K562 (cell line): ENCODE data around the gene ESRRB. TPM values are rescaled to one million over a fixed set of nuclear protein-coding genes. Genes with fewer than 3 reads are reported as not detected.

Source experiments
- ATAC-seq: fragments of 200-7000 bp; cut with Tn5 transposase; 3 replicates; pipeline ENCODE4 v1.9.1; 2020; ENCODE audit warnings: moderate library complexity
- BruUV-seq: library from RNA; stranded (reverse); fragments of 400-500 nt; replicated peaks from 2 replicates; lab custom pipeline; 2021; lab: Mats Ljungman, UMichigan
- CTCF ChIA-PET: fragments of 300-600 bp; formaldehyde crosslinking; extraction: SDS; loops from one replicate; lab custom pipeline; 2021; ENCODE audit warnings: low intra/inter-chr PET ratio; lab: Yijun Ruan, JAX
- POLR2A ChIA-PET: fragments of 300-600, 350-650 bp; sonication (Branson Sonifier 250); formaldehyde crosslinking; extraction: SDS; loops from one replicate; lab custom pipeline; 2021; ENCODE audit warnings: antibody characterized with exemption, inconsistent platforms; lab: Yijun Ruan, JAX
- DNase-seq, 4 experiments: peaks; one replicate each; pipeline versions ENCODE4 v3.0.0 to v3.0.0-alpha.2; 2011 to 2018; ENCODE audit warnings: low spot score in 3 of 4, mixed read lengths in 3 of 4; ENCODE audit errors: extremely low read depth in 1 of 4
- FAIRE-seq: peaks from 2 replicates; lab custom pipeline; 2011; peaks lifted over from hg19 to GRCh38; lab: Jason Lieb, UNC
- H2AFZ ChIP-seq: 2 replicates; pipeline ENCODE4 v1.6.0; 2011; ENCODE audit warnings: low read depth, low read length, control low read depth, inconsistent platforms
- H3K27ac ChIP-seq: fragments of 200-600 bp; 3 replicates; pipeline ENCODE4 v1.8.0; 2011; ENCODE audit warnings: low read depth, mild to moderate bottlenecking, control low read depth, inconsistent platforms, low read length, moderate library complexity, mixed read lengths; ENCODE audit errors: extremely low read depth
- H3K27me3 ChIP-seq, 2 experiments: fragments of 300-600 bp in 1 of 2; 2 replicates in 1 of 2; 3 replicates in 1 of 2; pipeline versions ENCODE4 v1.6.0 to v1.8.0; 2011; ENCODE audit warnings: inconsistent platforms in 2 of 2, low read length in 2 of 2, mild to moderate bottlenecking in 1 of 2, mixed read lengths in 1 of 2, moderate library complexity in 1 of 2; ENCODE audit not compliant: control insufficient read depth in 2 of 2, insufficient read depth in 2 of 2
- H3K36me3 ChIP-seq: fragments of 300-600 bp; 3 replicates; pipeline ENCODE4 v1.8.0; 2011; ENCODE audit warnings: mild to moderate bottlenecking, low read length, inconsistent platforms; ENCODE audit not compliant: control insufficient read depth, insufficient read depth
- H3K4me1 ChIP-seq, 2 experiments: fragments of 200-600 bp in 1 of 2; replicated peaks in 1 of 2; 2 replicates in 1 of 2; 3 replicates in 1 of 2; pipeline versions ENCODE4 v1.5.1 to v1.8.0; 2011; ENCODE audit warnings: inconsistent platforms in 2 of 2, low read length in 2 of 2, mild to moderate bottlenecking in 1 of 2, mixed read lengths in 1 of 2, moderate library complexity in 1 of 2; ENCODE audit not compliant: control insufficient read depth in 2 of 2, insufficient read depth in 2 of 2
- H3K4me2 ChIP-seq: 2 replicates; pipeline ENCODE4 v1.6.1; 2011; ENCODE audit warnings: low read length, control low read depth, inconsistent platforms, mixed read lengths; ENCODE audit not compliant: insufficient read depth
- H3K4me3 ChIP-seq: fragments of 200-600 bp; sonication (generic), shearing (Covaris generic); 2 replicates; pipeline ENCODE4 v1.5.1; 2016; ENCODE audit warnings: control low read depth, inconsistent platforms
- H3K79me2 ChIP-seq: fragments of 200-600 bp; 3 replicates; pipeline ENCODE4 v1.8.0; 2011; ENCODE audit warnings: low read length, inconsistent platforms; ENCODE audit not compliant: control insufficient read depth, insufficient read depth
- H3K9ac ChIP-seq, 2 experiments: 2 replicates each; pipeline versions ENCODE4 v1.6.0 to v1.6.1; 2011; ENCODE audit warnings: low read depth in 2 of 2, low read length in 2 of 2, control low read depth in 1 of 2, inconsistent platforms in 1 of 2, mild to moderate bottlenecking in 1 of 2, mixed read lengths in 1 of 2; ENCODE audit not compliant: insufficient read depth in 1 of 2
- H3K9me1 ChIP-seq: one replicate; pipeline ENCODE4 v1.6.0; 2011; ENCODE audit warnings: inconsistent platforms, mild to moderate bottlenecking, low read length, moderate library complexity; ENCODE audit not compliant: control insufficient read depth, insufficient read depth
- H3K9me3 ChIP-seq: replicated peaks from 2 replicates; pipeline ENCODE4 v1.5.1; 2011; ENCODE audit warnings: low read depth, low read length, inconsistent platforms; ENCODE audit not compliant: control insufficient read depth, insufficient read depth
- H4K20me1 ChIP-seq: replicated peaks from 2 replicates; pipeline ENCODE4 v1.6.1; 2011; ENCODE audit warnings: low read length, inconsistent platforms, mixed read lengths; ENCODE audit not compliant: control insufficient read depth, insufficient read depth
- ELF4 ChIP-seq: fragments of 450-650 bp; formaldehyde crosslinking; IDR thresholded peaks from 2 replicates; pipeline ENCODE4 v1.4.0; 2022; ENCODE audit warnings: missing genetic modification characterization
- FOXK1 ChIP-seq: sonication (generic); formaldehyde crosslinking; IDR thresholded peaks from 2 replicates; pipeline ENCODE4 v1.8.0; 2022; ENCODE audit warnings: missing genetic modification reagents, mild to moderate bottlenecking, borderline replicate concordance
- HOXB6 ChIP-seq: fragments of 250-450 bp; sonication (Bioruptor Pico); IDR thresholded peaks from 2 replicates; pipeline ENCODE4 v1.5.1; 2022; ENCODE audit warnings: mild to moderate bottlenecking, borderline replicate concordance
- NCOA2 ChIP-seq, 2 experiments: fragments of 450-650 bp; IDR thresholded peaks; 2 replicates each; pipeline ENCODE4 v1.6.1; 2018; ENCODE audit warnings: mild to moderate bottlenecking in 2 of 2, moderate library complexity in 1 of 2; ENCODE audit not compliant: partially characterized antibody in 2 of 2
- PHF8 ChIP-seq: fragments of 200-600 bp; sonication (generic); IDR thresholded peaks from 2 replicates; pipeline ENCODE4 v1.6.1; 2012; ENCODE audit warnings: mixed run types, mild to moderate bottlenecking, inconsistent platforms, low read length, moderate library complexity, borderline replicate concordance
- POLR2AphosphoS5 ChIP-seq: IDR thresholded peaks from 2 replicates; pipeline ENCODE4 v1.6.1; 2011; ENCODE audit warnings: mild to moderate bottlenecking, low read depth, low read length, moderate library complexity; ENCODE audit not compliant: control insufficient read depth, insufficient read depth
- SLC30A9 ChIP-seq: fragments of 250-450 bp; sonication (Bioruptor Pico); IDR thresholded peaks from 2 replicates; pipeline ENCODE4 v1.8.0; 2022; ENCODE audit warnings: mild to moderate bottlenecking, moderate library complexity
- UBTF ChIP-seq, 2 experiments: IDR thresholded peaks; 2 replicates each; pipeline ENCODE4 v1.6.1; 2012; ENCODE audit warnings: improper control_type of control experiment in 2 of 2, low read depth in 2 of 2, low read length in 2 of 2, borderline replicate concordance in 1 of 2
- XRCC5 ChIP-seq: fragments of 200-400 bp; formaldehyde crosslinking; IDR thresholded peaks from 2 replicates; pipeline ENCODE4 v1.6.1; 2017; ENCODE audit warnings: low read depth, mild to moderate bottlenecking, low read length
- ZBTB17 ChIP-seq: fragments of 450-650 bp; formaldehyde crosslinking; IDR thresholded peaks from 2 replicates; pipeline ENCODE4 v1.4.0; 2020; ENCODE audit warnings: mild to moderate bottlenecking
- ZNF316 ChIP-seq: fragments of 450-650 bp; IDR thresholded peaks from 2 replicates; pipeline ENCODE4 v1.6.1; 2016
- ZNF445 ChIP-seq: fragments of 250-450 bp; sonication (Bioruptor Pico); IDR thresholded peaks from 2 replicates; pipeline ENCODE4 v1.4.0; 2020; ENCODE audit warnings: low read depth, mild to moderate bottlenecking, moderate library complexity
- ZNF655 ChIP-seq: fragments of 250-450 bp; sonication (Bioruptor Pico); IDR thresholded peaks from 2 replicates; pipeline ENCODE4 v1.5.0; 2021
- ZSCAN29 ChIP-seq: fragments of 450-650 bp; IDR thresholded peaks from 2 replicates; pipeline ENCODE4 v1.6.1; 2017
- WGBS: fragments of 100-300 bp; shearing (Covaris generic); methylation state at CpG from one replicate; pipeline ENCODE4 v1.1.6; 2016; ENCODE audit warnings: low coverage, mixed read lengths; ENCODE audit not compliant: insufficient coverage; ENCODE audit errors: missing lambda C conversion rate; 5-methylcytosine and 5-hydroxymethylcytosine counted together
- in situ Hi-C: fragments of 300-500 bp; cut with MboI; formaldehyde crosslinking; loops from 4 replicates; pipeline ENCODE4 v1.15.0; 2018; ENCODE audit warnings: inconsistent platforms, mixed read lengths
- intact Hi-C: fragments of 100-400 bp; cut with micrococcal nuclease; formaldehyde crosslinking; loops from 2 replicates; pipeline ENCODE4 v1.14.2; 2022
- polyA plus RNA-seq, 8 experiments: library from polyadenylated mRNA; depleted of rRNA in 4 of 8; stranded (reverse) in 5 of 8; unstranded in 3 of 8; fragments of >200 nt; fragmentation: Nextera tagmentation in 2 of 8; fragmentation: Illumina TruSeq in 1 of 8; extraction: Ambion mirVana in 2 of 8; extraction: Trizol in 1 of 8; gene quantifications; 2 replicates each; pipeline versions ENCODE4 v1.2.1 to v1.2.3, GENCODE V29; 2011 to 2014; ENCODE audit warnings: inconsistent platforms in 1 of 8, missing spikeins in 1 of 8
- total RNA-seq, 7 experiments: library from RNA; depleted of rRNA in 6 of 7; stranded (reverse); fragments of >200 nt in 6 of 7; fragmentation: Illumina TruSeq in 2 of 7; extraction: Trizol in 2 of 7; gene quantifications; 2 replicates each; pipeline versions ENCODE4 v1.2.1 to v1.2.3, GENCODE V29; 2011 to 2021; ENCODE audit warnings: low replicate concordance in 1 of 7

The ESRRB gene
- total and polyA plus RNA-seq, 9 of the 15 experiments (the other 6 are each of a cell fraction or from before 2014, with no cell fraction given): 3.2 to 24.7 (median 14.5) TPM

- H3K79me2 ChIP-seq: no peaks in the 10 kb centered on the region
- H4K20me1 ChIP-seq: no peaks in the 10 kb centered on the region; the same call in 1 of the 2 replicates
- H3K27me3 ChIP-seq: no peaks in the 10 kb centered on the region
- no peak overlapping the region for H3K4me3 ChIP-seq
- no TSS peak for BruUV-seq
- DNase-seq (no peak), FAIRE-seq (no peak), ATAC-seq (no peak)
- in situ Hi-C loops: no loop called here
- no peaks in the 10 kb centered on the region for H3K9me3 ChIP-seq
- no peak overlapping the region for H3K27ac ChIP-seq
- H2AFZ ChIP-seq: no peak overlapping the region
- no peak for TF ChIP-seq POLR2AphosphoS5
- TF ChIP-seq ZNF316: no peak
- no peak for TF ChIP-seq NCOA2 (IDR thresholded peaks at IDR 0.05; ENCODE audit: partially characterized antibody in 2 of 2)
- TF ChIP-seq ZBTB17 (CRISPR knock-in tag): no peak
- no peaks in the 10 kb centered on the region for H3K36me3 ChIP-seq
- H3K9me1 ChIP-seq: no peaks in the 10 kb centered on the region
- CTCF ChIA-PET: no interaction called here
- H3K4me1 ChIP-seq: no peaks in the 10 kb centered on the region
- intact Hi-C loops: no loop called here
- POLR2A ChIA-PET: no interaction called here
- H3K4me2 ChIP-seq: no peak overlapping the region
- 86% methylated on average over 3 of the region's 4 CpGs for WGBS
- no peak overlapping the region for H3K9ac ChIP-seq
Measured at GRCh38 chr14:76461886-76462285, 85.9 kb downstream of the ESRRB start.

DNA sequence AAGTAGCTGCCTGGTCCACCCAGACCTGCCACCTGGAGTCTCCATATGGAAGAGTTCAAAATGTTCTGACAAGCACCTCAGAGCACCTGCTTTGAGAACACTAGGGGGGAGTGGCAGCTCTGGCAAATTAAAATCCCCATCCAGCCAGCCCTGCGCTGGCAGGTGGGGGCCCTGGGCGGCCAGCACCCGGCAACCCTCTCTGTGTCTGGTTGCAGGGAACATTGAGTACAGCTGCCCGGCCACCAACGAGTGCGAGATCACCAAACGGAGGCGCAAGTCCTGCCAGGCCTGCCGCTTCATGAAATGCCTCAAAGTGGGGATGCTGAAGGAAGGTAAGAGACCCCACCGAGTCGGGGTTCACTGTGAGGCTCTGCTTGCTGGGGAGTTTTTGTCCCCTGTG lies 86.4 kb downstream of the ESRRB start:
- H3K9me1 ChIP-seq: no peaks in the 10 kb centered on the region
- no peak overlapping the region for H3K9ac ChIP-seq
- H3K36me3 ChIP-seq: no peaks in the 10 kb centered on the region
- ChIA-PET POLR2A (no interaction called here), CTCF (no interaction called here)
- no TSS peak for BruUV-seq
- H3K4me1 ChIP-seq: no peaks in the 10 kb centered on the region
- no peak overlapping the region for H3K4me3 ChIP-seq
- no peak overlapping the region for H3K4me2 ChIP-seq
- FAIRE-seq (no peak), ATAC-seq (no peak), DNase-seq (no peak)
- 96% methylated on average over 7 of the region's 11 CpGs for WGBS
- in situ Hi-C loops (no loop called here), intact Hi-C loops (no loop called here)
- H3K27me3 ChIP-seq: no peaks in the 10 kb centered on the region
- no peaks in the 10 kb centered on the region; the same call in 1 of the 2 replicates for H4K20me1 ChIP-seq
- H2AFZ ChIP-seq: no peak overlapping the region
- no peaks in the 10 kb centered on the region for H3K9me3 ChIP-seq
- no peak overlapping the region for H3K27ac ChIP-seq
- no peaks in the 10 kb centered on the region for H3K79me2 ChIP-seq
- TF ChIP-seq ELF4 (CRISPR knock-in tag) (no peak), XRCC5 (no peak), ZNF445 (CRISPR knock-in tag) (no peak), HOXB6 (CRISPR knock-in tag) (no peak), ZSCAN29 (no peak), UBTF (IDR thresholded peaks at IDR 0.05; ENCODE audit: borderline replicate concordance in 1 of 2, low read depth in 2 of 2, low read length in 2 of 2) (no peak), ZNF655 (CRISPR knock-in tag) (no peak), PHF8 (no peak), FOXK1 (no peak), SLC30A9 (CRISPR knock-in tag) (no peak)
